Measurements from ENCODE around the gene MAP4K4.
"Not testable (repeated sequence)": the region's sequence is repeated elsewhere in the genome, so short reads cannot be mapped to it uniquely, and the experiment has no call there.

The MAP4K4 gene

DNA sequence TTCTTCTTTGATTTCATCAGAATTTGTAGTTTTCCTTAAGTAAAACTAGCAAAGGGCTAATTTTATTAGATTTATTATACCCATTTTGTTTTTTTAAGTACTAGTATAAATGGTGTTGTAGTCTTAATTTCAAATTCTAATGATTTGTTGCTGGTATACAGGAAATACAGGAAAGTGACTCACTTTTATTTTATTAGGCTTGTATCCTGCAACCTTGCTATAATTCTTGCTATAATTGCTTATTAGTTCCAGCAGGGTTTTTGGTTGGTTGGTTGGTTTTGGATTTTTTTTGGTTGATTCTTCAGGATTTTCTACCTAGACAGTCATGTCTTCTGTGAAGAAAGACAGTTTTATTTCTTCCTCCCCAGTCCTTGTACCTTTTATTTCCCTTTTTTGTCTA, 183.6 kb downstream of the MAP4K4 start:
- DNase-seq: no peak

DNA sequence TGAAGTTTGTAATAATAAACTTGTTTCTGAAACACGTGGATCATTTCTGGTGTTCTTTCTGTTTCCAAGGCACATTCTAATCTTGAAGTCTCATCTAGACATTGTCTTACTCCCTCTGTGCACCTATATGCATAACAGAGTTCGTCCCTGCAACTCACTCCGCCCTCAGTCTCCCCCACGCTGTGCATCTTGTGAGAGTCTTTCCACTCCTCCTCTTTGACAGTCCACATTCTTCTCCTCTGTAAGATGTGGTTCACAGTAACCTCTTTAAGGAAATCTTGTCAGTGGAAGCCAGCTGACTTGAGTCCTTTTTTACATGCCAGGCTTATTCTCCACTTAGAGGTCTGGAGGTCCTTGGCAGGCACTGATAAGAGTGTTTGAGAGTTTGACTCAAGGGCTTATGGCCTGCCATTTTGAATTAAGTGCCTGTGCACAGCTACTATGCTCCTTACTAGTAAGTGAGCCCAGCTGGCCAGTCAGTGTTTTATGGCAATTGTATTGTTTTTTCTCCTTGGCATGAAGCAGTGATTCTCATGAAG, 185.3 kb downstream of the MAP4K4 start:
- DNase-seq: no peak

DNA sequence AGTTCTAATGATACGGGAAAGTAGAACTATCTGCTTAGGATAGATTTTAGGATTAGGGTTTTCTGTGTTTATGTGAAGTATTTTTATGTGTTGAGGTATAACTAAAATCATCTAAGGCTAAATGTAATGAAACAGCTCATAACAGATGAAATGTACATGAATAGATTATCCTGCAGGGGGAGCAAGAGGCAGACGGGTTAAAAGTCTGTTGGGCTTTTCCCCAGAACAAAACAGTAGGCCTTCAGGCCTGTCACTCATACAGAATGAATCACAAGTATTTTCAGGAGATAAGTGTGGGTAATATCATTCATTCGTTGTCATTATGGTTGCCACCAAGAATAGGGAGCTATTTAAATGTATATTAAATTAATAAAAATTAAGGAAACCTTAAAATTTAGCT, 186.4 kb downstream of the MAP4K4 start:
- DNase-seq: peak; percentile 11

DNA sequence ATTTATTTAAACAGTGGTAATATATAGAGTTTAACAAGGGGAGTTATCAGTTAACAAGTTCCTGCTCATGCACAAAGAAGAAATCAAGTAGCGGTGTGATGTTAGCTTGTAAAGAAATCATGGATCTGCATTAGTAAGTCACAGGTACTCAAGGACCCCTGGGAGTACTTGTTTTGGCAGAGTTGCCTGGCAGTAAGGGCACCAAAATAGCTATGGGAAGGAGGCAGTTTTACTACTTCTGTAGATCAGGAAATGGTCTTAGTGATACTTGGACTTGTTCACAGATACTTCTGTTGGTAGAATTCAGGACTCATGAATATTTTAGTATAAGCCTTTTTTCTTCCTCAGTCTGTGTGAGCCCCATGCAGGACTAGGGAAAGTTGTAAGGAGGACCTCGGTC, 186.9 kb downstream of the MAP4K4 start:
- DNase-seq: no peak

DNA sequence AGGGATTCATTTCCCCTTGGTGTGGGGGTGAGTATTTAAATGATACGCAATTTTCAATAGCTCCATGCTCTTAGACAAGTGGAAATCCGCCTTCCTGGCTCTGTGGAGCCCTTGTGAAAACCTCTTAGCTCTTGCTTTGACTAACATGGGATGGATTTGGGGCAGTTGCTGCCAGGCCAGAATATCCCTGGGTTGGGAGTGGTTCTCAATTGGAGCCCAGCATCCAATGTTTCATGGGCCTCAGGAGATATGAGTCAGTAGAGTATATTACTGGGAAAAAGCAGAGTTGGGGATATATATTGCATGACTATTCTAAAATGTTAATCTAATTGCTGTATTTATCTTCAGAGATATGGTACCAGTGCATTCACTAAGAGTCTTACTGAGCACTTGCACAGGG, 189.8 kb downstream of the MAP4K4 start:
- DNase-seq: no peak

GRCh38 chr2:101889460-101890098, 192.1 kb downstream of the MAP4K4 start:
- no peak for DNase-seq

DNA sequence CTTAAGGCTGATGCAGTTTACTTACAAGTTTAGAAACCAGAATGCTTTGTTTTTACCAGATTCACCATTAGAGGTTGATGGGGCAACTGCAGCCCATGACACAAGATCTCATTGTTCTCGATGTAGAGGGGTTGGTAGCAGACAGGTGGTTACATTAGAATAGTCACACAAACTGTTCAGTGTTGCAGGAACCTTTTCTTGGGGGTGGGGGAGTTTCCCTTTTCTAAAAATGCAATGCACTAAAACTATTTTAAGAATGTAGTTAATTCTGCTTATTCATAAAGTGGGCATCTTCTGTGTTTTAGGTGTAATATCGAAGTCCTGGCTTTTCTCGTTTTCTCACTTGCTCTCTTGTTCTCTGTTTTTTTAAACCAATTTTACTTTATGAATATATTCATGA, 194.9 kb downstream of the MAP4K4 start:
- no peak for DNase-seq

- DNase-seq: no peak
Observed at GRCh38 chr2:101893681-101894381, 196.3 kb downstream of the MAP4K4 start.

DNA sequence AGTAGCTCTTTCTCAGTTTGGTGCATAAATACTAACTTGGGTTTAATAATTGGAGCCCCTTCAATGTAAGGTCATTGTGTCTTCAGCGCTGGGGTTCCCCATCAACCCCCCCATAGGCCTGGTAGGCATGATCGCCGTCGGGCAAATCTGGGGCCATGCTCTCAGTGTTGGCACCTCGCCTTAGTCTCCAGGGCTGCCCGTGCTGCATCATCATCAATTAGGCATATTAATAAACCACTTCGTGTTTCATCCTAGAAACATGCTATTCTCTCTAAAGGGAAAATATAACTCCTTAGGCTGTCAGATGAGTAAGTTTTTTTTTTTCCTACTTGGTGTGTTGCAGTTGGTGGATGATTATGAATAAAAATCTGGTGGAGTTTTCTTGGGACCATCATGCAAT, 197.5 kb downstream of the MAP4K4 start:
- DNase-seq: no peak

DNA sequence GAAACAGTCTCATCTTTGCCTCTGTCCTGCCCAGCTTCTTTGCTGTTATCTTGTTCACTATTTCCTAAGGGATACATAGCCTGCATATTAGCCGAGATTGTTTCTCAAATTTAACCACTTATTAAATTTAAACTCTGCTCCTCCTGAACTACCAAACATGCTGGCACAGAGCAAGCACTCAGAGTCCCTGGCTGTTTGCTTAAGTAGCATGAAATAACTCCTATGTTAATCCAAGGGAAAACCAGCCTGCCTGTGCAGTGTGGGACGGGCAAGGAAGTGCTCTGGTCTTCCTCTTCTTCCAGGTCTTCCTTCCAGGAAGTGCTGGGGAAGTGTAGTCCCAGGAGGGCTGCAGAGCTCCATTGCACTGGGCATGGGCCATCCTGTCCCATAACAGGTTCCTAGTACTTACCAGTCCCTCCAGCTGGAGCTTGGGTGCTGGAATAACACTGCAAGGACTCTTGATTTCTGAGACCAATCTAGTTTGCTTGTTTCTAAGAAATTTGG, 198.4 kb downstream of the MAP4K4 start:
- no peak for DNase-seq

GRCh38 chr2:101897301-101897700, 199.8 kb downstream of the MAP4K4 start:
- no peak for DNase-seq

DNA sequence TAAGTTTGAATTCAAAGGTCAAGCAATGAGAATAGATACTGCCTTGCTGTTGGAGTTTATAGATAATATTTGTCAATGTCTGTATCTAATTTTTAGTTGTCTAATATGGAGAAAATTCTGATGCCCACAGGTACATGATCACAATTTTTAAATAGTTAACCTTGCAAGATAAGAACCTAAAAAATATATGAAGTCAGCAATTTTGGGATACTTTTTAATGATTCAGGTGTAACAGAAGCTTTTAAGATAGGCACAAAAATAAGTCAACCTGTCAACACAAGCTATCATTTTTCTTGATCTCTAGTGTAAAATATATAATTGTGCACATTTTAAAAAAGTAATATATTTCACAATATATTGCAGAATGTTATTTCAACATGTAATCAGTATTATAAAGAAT, 201.8 kb downstream of the MAP4K4 start:
- no peak for DNase-seq

- no peak for DNase-seq
Observed at GRCh38 chr2:101899871-101900270, 202.4 kb downstream of the MAP4K4 start.

- no peak for DNase-seq
Observed at GRCh38 chr2:101900375-101900774, 202.9 kb downstream of the MAP4K4 start.

- no peak for DNase-seq
Observed at GRCh38 chr2:101901241-101901640, 203.7 kb downstream of the MAP4K4 start.

- DNase-seq: no peak
Observed at GRCh38 chr2:101902169-101902568, 204.7 kb downstream of the MAP4K4 start.

GRCh38 chr2:101904916-101905315, 207.4 kb downstream of the MAP4K4 start:
- DNase-seq: no peak

- no peak for DNase-seq
Observed at GRCh38 chr2:101905746-101906336, 208.3 kb downstream of the MAP4K4 start.

DNA sequence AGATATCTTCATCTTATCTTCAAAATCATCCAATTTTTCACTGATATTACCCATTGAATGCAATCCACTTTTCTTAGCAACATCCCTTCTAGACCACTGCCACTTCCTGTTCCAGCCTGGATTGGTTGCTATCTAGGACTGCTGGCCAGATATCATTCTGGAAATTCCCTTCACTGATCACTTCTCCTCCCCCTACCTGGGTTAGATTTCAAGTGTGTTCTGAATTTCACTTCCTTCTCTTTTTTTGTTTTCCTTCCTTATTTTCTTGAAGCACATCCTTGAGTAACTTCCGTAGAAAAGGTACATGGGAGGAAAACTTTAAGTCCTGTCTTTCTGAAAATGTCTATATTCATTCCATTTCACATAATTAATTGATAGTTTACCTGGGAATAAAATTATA, 212.3 kb downstream of the MAP4K4 start:
- no peak for DNase-seq

- peak; percentile 6 for DNase-seq
Observed at GRCh38 chr2:101912545-101912944, 215.0 kb downstream of the MAP4K4 start.

GRCh38 chr2:101921319-101921952, 223.9 kb downstream of the MAP4K4 start:
- DNase-seq: peak; percentile 46

GRCh38 chr2:101921953-101922325, 224.4 kb downstream of the MAP4K4 start:
- no peak for DNase-seq

DNA sequence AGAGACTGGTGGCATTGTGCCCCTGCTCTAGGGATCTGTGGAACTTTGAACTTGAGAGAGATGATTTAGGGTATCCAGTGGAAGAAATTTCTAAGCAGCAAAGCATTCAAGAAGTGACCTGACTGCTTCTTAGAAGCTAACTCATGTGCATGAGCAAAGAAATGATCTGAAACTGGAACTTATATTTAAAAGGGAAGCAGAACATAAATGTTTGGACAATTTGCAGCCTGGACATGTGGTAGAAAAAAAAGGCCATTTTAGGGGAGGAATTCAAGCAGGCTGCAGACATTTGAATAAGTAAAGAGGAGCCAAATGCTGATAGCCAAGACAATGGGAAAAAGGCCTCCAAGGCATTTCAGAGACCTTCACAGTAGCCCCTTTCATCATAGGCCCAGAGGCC, 226.8 kb downstream of the MAP4K4 start:
- not testable (repeated sequence) for DNase-seq

- DNase-seq: no peak
Observed at GRCh38 chr2:101930019-101930418, 232.5 kb downstream of the MAP4K4 start.

Data from CD4-positive, alpha-beta T cell treated with Interferon gamma for 1 hour (primary cell).